Right renal cortex interstitium (tissue), 3 donors: ENCODE data around the gene SALL4. TPM values are rescaled to one million over a fixed set of nuclear protein-coding genes. Genes with fewer than 3 reads are reported as not detected.
A peak's percentile ranks its signal among the peaks of the same experiment; 100 is the strongest.
"Not testable (repeated sequence)": the region's sequence is repeated elsewhere in the genome, so short reads cannot be mapped to it uniquely, and the experiment has no call there.

Experiments used
- DNase-seq, 3 donors: peaks; one replicate each; pipeline ENCODE4 v3.0.0-alpha.2; 2013; ENCODE audit warnings: low read depth in 3 of 3, low spot score in 2 of 3
- polyA plus RNA-seq, 3 donors: library from polyadenylated mRNA; unstranded; fragments of 120-200 nt; gene quantifications; one replicate each; pipeline ENCODE4 v1.2.1, GENCODE V29; 2013; ENCODE audit not compliant: insufficient read length in 3 of 3

SALL4 gene
- polyA plus RNA-seq, 3 donors: 4.8 to 5.6 (median 4.9) TPM

- DNase-seq: no peak
Measured at GRCh38 chr20:51767867-51768758, 34.2 kb downstream of the SALL4 start, which contains the start of gene ATP9A. Gene ATP9A (minus strand): TSS chr20:51768390. CDS start chr20:51768369, 21 bp downstream.

- peak in 1 of 3 donors; percentile 56 for DNase-seq
Measured at GRCh38 chr20:51766994-51767866, 35.1 kb downstream of the SALL4 start.

GRCh38 chr20:51765381-51765780 is 36.9 kb downstream of the SALL4 start:
- not testable (repeated sequence) for DNase-seq

GRCh38 chr20:51763965-51764602 is 38.2 kb downstream of the SALL4 start:
- no peak for DNase-seq

- no peak for DNase-seq
Measured at GRCh38 chr20:51760905-51761546, 41.3 kb downstream of the SALL4 start.

- DNase-seq: no peak
Measured at GRCh38 chr20:51759769-51760510, 42.4 kb downstream of the SALL4 start.

- no peak for DNase-seq
Measured at GRCh38 chr20:51758978-51759544, 43.3 kb downstream of the SALL4 start.

- no peak for DNase-seq
Measured at GRCh38 chr20:51757226-51757625, 45.1 kb downstream of the SALL4 start.

- no peak for DNase-seq
Measured at GRCh38 chr20:51756653-51757052, 45.7 kb downstream of the SALL4 start.

GRCh38 chr20:51753220-51753619 is 49.1 kb downstream of the SALL4 start:
- not testable (repeated sequence) for DNase-seq

- DNase-seq: no peak
Measured at GRCh38 chr20:51752343-51752951, 49.9 kb downstream of the SALL4 start.

- DNase-seq: no peak
Measured at GRCh38 chr20:51750770-51751388, 51.4 kb downstream of the SALL4 start.

GRCh38 chr20:51750037-51750769 is 52.1 kb downstream of the SALL4 start:
- DNase-seq: no peak

GRCh38 chr20:51749674-51750036 is 52.7 kb downstream of the SALL4 start:
- no peak for DNase-seq

- no peak for DNase-seq
Measured at GRCh38 chr20:51747182-51747911, 55.0 kb downstream of the SALL4 start.

GRCh38 chr20:51745804-51746203 is 56.5 kb downstream of the SALL4 start:
- no peak for DNase-seq

- DNase-seq: no peak
Measured at GRCh38 chr20:51740838-51741237, 61.5 kb downstream of the SALL4 start.
